Glutamatergic neuron (in vitro differentiated cells): Measurements from ENCODE around the gene CA5B. TPM values are rescaled to one million over a fixed set of nuclear protein-coding genes. Genes with fewer than 3 reads are reported as not detected.

Experiments used
- DNase-seq: peaks from one replicate; pipeline ENCODE4 v3.0.0; 2022
- H3K27ac Mint-ChIP-seq: one replicate; pipeline ENCODE4 v1.8.0; 2020; ENCODE audit warnings: mild to moderate bottlenecking, mixed read lengths, inconsistent platforms; ENCODE audit not compliant: unreplicated experiment
- H3K27me3 Mint-ChIP-seq: one replicate; pipeline ENCODE4 v1.8.0; 2020; ENCODE audit warnings: mild to moderate bottlenecking, moderate library complexity, mixed read lengths, inconsistent platforms; ENCODE audit not compliant: unreplicated experiment
- H3K36me3 Mint-ChIP-seq: one replicate; pipeline ENCODE4 v1.8.0; 2020; ENCODE audit warnings: mild to moderate bottlenecking, mixed read lengths, inconsistent platforms; ENCODE audit not compliant: unreplicated experiment
- H3K4me1 Mint-ChIP-seq: one replicate; pipeline ENCODE4 v1.8.0; 2020; ENCODE audit warnings: mild to moderate bottlenecking, low read depth, mixed read lengths, inconsistent platforms; ENCODE audit not compliant: unreplicated experiment
- H3K4me3 Mint-ChIP-seq: one replicate; pipeline ENCODE4 v1.8.0; 2020; ENCODE audit warnings: mild to moderate bottlenecking, mixed read lengths, inconsistent platforms; ENCODE audit not compliant: unreplicated experiment
- H3K9me3 Mint-ChIP-seq: one replicate; pipeline ENCODE4 v1.8.0; 2020; ENCODE audit warnings: mild to moderate bottlenecking, moderate library complexity, mixed read lengths, inconsistent platforms; ENCODE audit not compliant: unreplicated experiment
- CTCF ChIP-seq: fragments of 200-600 bp; sonication (generic); IDR thresholded peaks from one replicate; pipeline ENCODE4 v1.5.0; 2021; ENCODE audit not compliant: partially characterized antibody, unreplicated experiment
- total RNA-seq: library from RNA; stranded (reverse); fragmentation: NEBNext Ultra II Directional; extraction: Animal tissue kit (Norgen Biotek cat#: 25700); gene quantifications from one replicate; pipeline ENCODE4 v1.2.1, GENCODE V29; 2021; ENCODE audit not compliant: unreplicated experiment

The CA5B gene
- total RNA-seq, 1 donor from 2014 or later = 4.1 TPM

GRCh38 chrX:15834053-15834452, 96.0 kb downstream of the CA5B start:
- H3K27ac Mint-ChIP-seq = peak overlapping the region; percentile 5
- H3K4me1 Mint-ChIP-seq = peaks cover 3% of the 10 kb centered on the region
- no peak for TF ChIP-seq CTCF
- H3K27me3 Mint-ChIP-seq = no peaks in the 10 kb centered on the region
- no peak overlapping the region for H3K4me3 Mint-ChIP-seq
- H3K36me3 Mint-ChIP-seq = no peaks in the 10 kb centered on the region
- no peaks in the 10 kb centered on the region for H3K9me3 Mint-ChIP-seq
- DNase-seq = no peak

- H3K4me1 Mint-ChIP-seq = peaks cover 3% of the 10 kb centered on the region
- DNase-seq = no peak
- no peaks in the 10 kb centered on the region for H3K9me3 Mint-ChIP-seq
- H3K27ac Mint-ChIP-seq = no peak overlapping the region
- TF ChIP-seq CTCF = no peak
- no peak overlapping the region for H3K4me3 Mint-ChIP-seq
- no peaks in the 10 kb centered on the region for H3K27me3 Mint-ChIP-seq
- H3K36me3 Mint-ChIP-seq = no peaks in the 10 kb centered on the region
Observed at GRCh38 chrX:15834827-15835595, 96.9 kb downstream of the CA5B start.

Other genes with a start within 250 kb of the CA5B start
- 2.6 TPM for gene PIR, start 244.9 kb upstream of the CA5B start, total RNA-seq
- gene BMX, start 237.5 kb upstream of the CA5B start, total RNA-seq = not detected
- not detected for gene ACE2, start 137.3 kb upstream of the CA5B start, total RNA-seq
- gene CLTRN, start 73.5 kb upstream of the CA5B start, total RNA-seq = 0.27 TPM
- gene ZRSR2, start 52.2 kb downstream of the CA5B start, total RNA-seq = 8.5 TPM
- 89.4 TPM for gene AP1S2, start 116.5 kb downstream of the CA5B start, total RNA-seq